ENCODE results near the gene ADAMTS7.

- TF ChIP-seq CTCF (IDR thresholded peaks at IDR 0.05) = no peak
- no peak for TF ChIP-seq POLR2A (IDR thresholded peaks at IDR 0.05)
- TF ChIP-seq EP300 (IDR thresholded peaks at IDR 0.05; ENCODE audit: low read depth) = no peak
Measured at GRCh38 chr15:78767331-78767951, 43.8 kb downstream of the ADAMTS7 start.
